Hepatic stellate cell (primary cell): Measurements from ENCODE around the gene PTGDS.
"Not testable (repeated sequence)": the region's sequence is repeated elsewhere in the genome, so short reads cannot be mapped to it uniquely, and the experiment has no call there.

Source experiments
- DNase-seq: peaks from one replicate; pipeline ENCODE4 v3.0.0; 2011; ENCODE audit warnings: low spot score

Gene PTGDS

GRCh38 chr9:136992819-136993369, 15.6 kb downstream of the PTGDS start:
- DNase-seq: no peak

GRCh38 chr9:136994180-136994887, 17.0 kb downstream of the PTGDS start:
- no peak for DNase-seq

- no peak for DNase-seq
Observed at GRCh38 chr9:136994888-136995230, 17.6 kb downstream of the PTGDS start.

- no peak for DNase-seq
Observed at GRCh38 chr9:136995362-136995761, 18.1 kb downstream of the PTGDS start.

GRCh38 chr9:136995772-136996311, 18.5 kb downstream of the PTGDS start:
- DNase-seq: no peak

- no peak for DNase-seq
Observed at GRCh38 chr9:136996361-136997292, 19.3 kb downstream of the PTGDS start, which contains the start of gene CLIC3. Gene CLIC3, minus strand, starts transcription at chr9:136996568. Its CDS starts 25 bp downstream, at chr9:136996543.

GRCh38 chr9:136997371-136997770, 20.1 kb downstream of the PTGDS start:
- no peak for DNase-seq

GRCh38 chr9:136997830-136998234, 20.5 kb downstream of the PTGDS start:
- DNase-seq: no peak

- DNase-seq: peak; percentile 89
Observed at GRCh38 chr9:137000177-137000930, 23.1 kb downstream of the PTGDS start.

GRCh38 chr9:137001857-137002645, 24.7 kb downstream of the PTGDS start:
- no peak for DNase-seq

- DNase-seq: no peak
Observed at GRCh38 chr9:137002646-137003041, 25.3 kb downstream of the PTGDS start.

GRCh38 chr9:137004285-137004684, 27.0 kb downstream of the PTGDS start:
- not testable (repeated sequence) for DNase-seq

- no peak for DNase-seq
Observed at GRCh38 chr9:137006116-137007003, 29.1 kb downstream of the PTGDS start.

GRCh38 chr9:137007108-137007815, 30.0 kb downstream of the PTGDS start:
- no peak for DNase-seq

- DNase-seq: no peak
Observed at GRCh38 chr9:137007816-137008270, 30.5 kb downstream of the PTGDS start.

- no peak for DNase-seq
Observed at GRCh38 chr9:137008312-137008711, 31.0 kb downstream of the PTGDS start.

GRCh38 chr9:137009217-137009616, 31.9 kb downstream of the PTGDS start:
- DNase-seq: no peak

- DNase-seq: no peak
Observed at GRCh38 chr9:137009938-137010732, 32.8 kb downstream of the PTGDS start.
